22Rv1 (cell line): ENCODE measurements around the gene PMIS2.

Experiments
- H3K27ac ChIP-seq: fragments of 450-650 bp; 2 replicates; pipeline ENCODE4 v1.5.1; 2017
- CTCF ChIP-seq: fragments of 450-650 bp; IDR thresholded peaks from 2 replicates; pipeline ENCODE4 v1.5.1; 2017; ENCODE audit warnings: mild to moderate bottlenecking
- ZFX ChIP-seq: fragments of 450-650 bp; IDR thresholded peaks from 2 replicates; pipeline ENCODE4 v1.6.1; 2017; ENCODE audit warnings: antibody characterized with exemption, borderline replicate concordance

PMIS2 gene

GRCh38 chr19:35609851-35610353 is 23.9 kb downstream of the PMIS2 start:
- TF ChIP-seq CTCF: no peak
- TF ChIP-seq ZFX: no peak
- H3K27ac ChIP-seq: no peak overlapping the region

GRCh38 chr19:35612224-35612558 is 26.2 kb downstream of the PMIS2 start:
- peak overlapping the region; percentile 60; the same call in 1 of the 2 replicates for H3K27ac ChIP-seq

GRCh38 chr19:35612559-35613321 is 26.8 kb downstream of the PMIS2 start, which contains the start of gene HAUS5:
TSS of gene HAUS5 (plus strand) at chr19:35612735. CDS start at chr19:35612795, 60 bp downstream.
- H3K27ac ChIP-seq: peak within 1 kb of the TSS; percentile 60
- TF ChIP-seq ZFX (no peak), CTCF (peak; percentile 14; the same call in 1 of the 2 replicates)

More at GRCh38 chr19:35612224-35612558, 26.2 kb downstream of the PMIS2 start:
- TF ChIP-seq CTCF: no peak
- TF ChIP-seq ZFX: no peak

GRCh38 chr19:35613574-35613973 is 27.6 kb downstream of the PMIS2 start:
- no peak for TF ChIP-seq ZFX
- TF ChIP-seq CTCF: no peak
- peak overlapping the region; percentile 60 for H3K27ac ChIP-seq

- H3K27ac ChIP-seq: no peak overlapping the region
- TF ChIP-seq ZFX: no peak
- no peak for TF ChIP-seq CTCF
These were observed 29.1 kb downstream of the PMIS2 start for GRCh38 chr19:35615036-35615435.

- TF ChIP-seq ZFX: no peak
- no peak for TF ChIP-seq CTCF
- H3K27ac ChIP-seq: no peak overlapping the region
These were observed 32.9 kb downstream of the PMIS2 start for GRCh38 chr19:35618857-35619256.

GRCh38 chr19:35619290-35619923 is 33.4 kb downstream of the PMIS2 start:
- H3K27ac ChIP-seq: no peak overlapping the region
- no peak for TF ChIP-seq CTCF
- TF ChIP-seq ZFX: no peak
